A673 (cell line): Measurements from ENCODE around the gene PMVK. TPM values are rescaled to one million over a fixed set of nuclear protein-coding genes. Genes with fewer than 3 reads are reported as not detected.

Experiments used
- BruUV-seq: library from RNA; stranded (reverse); fragments of 400-500 nt; replicated peaks from 2 replicates; lab custom pipeline; 2021; lab: Mats Ljungman, UMichigan
- CTCF ChIA-PET: fragments of 300-600 bp; sonication (Branson Sonifier 250); formaldehyde crosslinking; loops from one replicate; lab custom pipeline; 2022; ENCODE audit warnings: antibody characterized with exemption; lab: Charles Lee
- POLR2A ChIA-PET: fragments of 300-600 bp; sonication (Branson Sonifier 250); formaldehyde crosslinking; loops from one replicate; lab custom pipeline; 2022; ENCODE audit warnings: antibody characterized with exemption; ENCODE audit not compliant: low non-redundant PET; lab: Charles Lee
- DNase-seq: peaks from one replicate; pipeline ENCODE4 v3.0.0-alpha.2; 2015; ENCODE audit warnings: low spot score
- H3K27ac ChIP-seq: fragments of 200-600 bp; sonication (generic); 2 replicates; pipeline ENCODE4 v1.5.1; 2016; ENCODE audit warnings: mixed run types, low read depth, mild to moderate bottlenecking, mixed read lengths, antibody characterized with exemption, low read length; ENCODE audit not compliant: poor library complexity, severe bottlenecking
- H3K27me3 ChIP-seq: fragments of 200-600 bp; sonication (generic); replicated peaks from 2 replicates; pipeline ENCODE4 v1.6.1; 2017; ENCODE audit warnings: mixed run types, low read depth, mild to moderate bottlenecking, mixed read lengths, antibody characterized with exemption, low read length; ENCODE audit not compliant: insufficient read depth, poor library complexity
- H3K36me3 ChIP-seq: fragments of 200-600 bp; sonication (generic); 2 replicates; pipeline ENCODE4 v1.6.1; 2016; ENCODE audit warnings: mixed run types, mild to moderate bottlenecking, mixed read lengths, antibody characterized with exemption, low read length; ENCODE audit not compliant: insufficient read depth, poor library complexity, severe bottlenecking
- H3K4me1 ChIP-seq: fragments of 200-600 bp; sonication (generic); 2 replicates; pipeline ENCODE4 v1.6.1; 2017; ENCODE audit warnings: mixed run types, mild to moderate bottlenecking, mixed read lengths, antibody characterized with exemption, low read length; ENCODE audit not compliant: insufficient read depth, poor library complexity, severe bottlenecking
- H3K4me3 ChIP-seq: fragments of 200-600 bp; sonication (generic); 2 replicates; pipeline ENCODE4 v1.5.1; 2016; ENCODE audit warnings: low read depth, mixed run types, mild to moderate bottlenecking, mixed read lengths, low read length; ENCODE audit not compliant: poor library complexity, severe bottlenecking
- H3K9me3 ChIP-seq: fragments of 200-600 bp; sonication (generic); 2 replicates; pipeline ENCODE4 v1.6.1; 2016; ENCODE audit warnings: mixed run types, low read depth, mild to moderate bottlenecking, mixed read lengths, antibody characterized with exemption, low read length; ENCODE audit not compliant: poor library complexity, severe bottlenecking
- EZH2 ChIP-seq: fragments of 200-600 bp; sonication (generic); IDR thresholded peaks from 2 replicates; pipeline ENCODE4 v1.6.1; 2017; ENCODE audit warnings: borderline replicate concordance, low read depth, mild to moderate bottlenecking, mixed read lengths, antibody characterized with exemption, low read length; ENCODE audit not compliant: poor library complexity, severe bottlenecking
- intact Hi-C: fragments of 100-400 bp; cut with micrococcal nuclease; formaldehyde crosslinking; loops from one replicate; pipeline ENCODE4 v1.10.0; 2022; ENCODE audit not compliant: unreplicated experiment
- total RNA-seq: library from RNA; stranded (reverse); gene quantifications from 2 replicates; pipeline ENCODE4 v1.2.3, GENCODE V29; 2021
- TF ChIP-seq, protein P1 (sequence below): fragments of 300-800, 200-600 bp; sonication (generic); conservative IDR thresholded peaks from 2 replicates; pipeline ENCODE4 v1.5.1; 2017; ENCODE audit warnings: low read depth, mild to moderate bottlenecking, antibody characterized with exemption, low read length, moderate library complexity, mixed read lengths

The PMVK gene
- total RNA-seq, 1 experiment from 2014 or later: 30.8 TPM

DNA sequence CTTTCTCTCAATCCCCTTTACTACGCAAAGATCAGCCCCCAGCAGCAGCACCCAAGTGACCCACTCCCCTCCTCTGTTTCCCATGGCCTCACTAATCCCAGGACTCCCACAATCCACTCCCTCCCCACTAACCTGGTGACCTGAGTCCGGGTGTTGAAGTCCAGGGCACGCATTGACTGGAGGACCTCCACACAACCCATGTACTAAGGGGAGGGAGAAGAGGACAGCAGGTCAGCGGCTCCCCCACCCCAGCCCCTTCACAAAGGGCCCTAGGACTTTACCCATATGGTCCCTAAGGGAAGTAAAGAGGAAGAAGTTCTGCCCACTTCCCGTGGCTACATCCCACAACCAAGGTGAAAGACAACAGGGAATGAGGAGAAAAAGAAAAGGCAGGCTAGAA lies 32.7 kb upstream of the PMVK start:
- peak overlapping the region; percentile 70 for H3K4me3 ChIP-seq
- no peak for DNase-seq
- CTCF ChIA-PET: interaction anchor here (0.5 to 2.2 kb wide), 3 partner anchors 14 to 42 kb away, joined by 3 to 9 read pairs (median 5); partner anchors contain the start of gene PBXIP1
- intact Hi-C loops: no loop called here
- no peaks in the 10 kb centered on the region for H3K27me3 ChIP-seq
- BruUV-seq: no TSS peak
- H3K4me1 ChIP-seq: peaks cover 50% of the 10 kb centered on the region
- TF ChIP-seq EZH2: no peak
- POLR2A ChIA-PET: interaction anchor here (0.7 kb wide), 1 partner anchor 39 kb away, joined by 22 read pairs; no protein-coding TSS in a partner anchor
- H3K9me3 ChIP-seq: no peaks in the 10 kb centered on the region
- H3K36me3 ChIP-seq: peaks cover 43% of the 10 kb centered on the region
- H3K27ac ChIP-seq: peak overlapping the region; percentile 96

DNA sequence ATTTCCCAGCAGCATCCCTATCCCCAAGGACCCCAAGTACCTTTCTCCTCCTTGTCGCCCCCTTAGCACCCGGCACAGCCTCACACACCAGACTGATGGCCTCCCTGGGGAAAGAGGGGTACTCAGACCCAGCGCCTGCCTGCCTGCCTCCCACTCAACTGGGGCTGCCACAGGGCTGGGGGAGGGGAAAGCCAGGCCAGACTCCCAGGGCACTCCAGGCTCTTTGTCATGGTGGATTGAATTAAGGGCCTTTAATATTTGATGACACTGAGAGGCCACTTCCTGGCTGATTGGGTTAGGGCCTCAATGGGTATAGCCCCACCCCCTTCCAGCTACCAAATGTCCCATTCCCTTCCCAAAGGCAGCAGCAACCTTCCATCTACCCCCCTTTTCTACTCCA lies 32.2 kb upstream of the PMVK start:
- CTCF ChIA-PET: interaction anchor here (0.5 kb wide), 1 partner anchor 42 kb away, joined by 3 read pairs; no protein-coding TSS in a partner anchor

DNA sequence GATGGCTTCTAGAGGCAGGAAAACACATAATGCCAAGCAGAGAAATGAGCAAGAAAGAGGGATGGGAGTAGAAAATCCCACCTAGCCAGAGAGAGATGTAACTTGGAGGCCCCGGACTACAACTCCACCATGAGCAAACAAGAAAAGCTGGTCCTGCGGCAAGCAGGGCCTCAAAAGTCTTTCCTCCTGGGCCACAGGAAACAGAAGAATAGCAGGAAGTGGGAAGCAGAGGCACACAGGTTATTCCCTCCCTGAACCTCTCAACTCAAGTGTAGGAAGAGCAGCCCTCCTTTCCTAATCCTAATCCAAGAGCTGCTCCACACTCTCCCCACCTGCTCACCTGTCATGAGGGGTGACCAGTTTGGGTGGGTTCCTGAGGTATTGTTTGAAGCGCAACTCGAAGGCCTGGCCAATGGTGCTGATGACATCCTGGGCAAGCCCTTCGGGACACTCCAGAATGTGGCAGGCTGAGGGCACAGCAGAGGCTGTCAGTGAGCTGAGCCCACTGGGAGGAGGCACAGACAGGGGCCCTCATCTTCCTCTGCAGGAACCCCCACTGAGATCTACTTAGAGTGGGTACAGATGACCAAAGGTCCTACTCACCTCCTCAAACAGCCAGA lies 30.9 kb upstream of the PMVK start:
- H3K27me3 ChIP-seq: no peaks in the 10 kb centered on the region
- H3K27ac ChIP-seq: peak overlapping the region; percentile 96
- no peak for TF ChIP-seq EZH2
- TF ChIP-seq, protein P1, sequence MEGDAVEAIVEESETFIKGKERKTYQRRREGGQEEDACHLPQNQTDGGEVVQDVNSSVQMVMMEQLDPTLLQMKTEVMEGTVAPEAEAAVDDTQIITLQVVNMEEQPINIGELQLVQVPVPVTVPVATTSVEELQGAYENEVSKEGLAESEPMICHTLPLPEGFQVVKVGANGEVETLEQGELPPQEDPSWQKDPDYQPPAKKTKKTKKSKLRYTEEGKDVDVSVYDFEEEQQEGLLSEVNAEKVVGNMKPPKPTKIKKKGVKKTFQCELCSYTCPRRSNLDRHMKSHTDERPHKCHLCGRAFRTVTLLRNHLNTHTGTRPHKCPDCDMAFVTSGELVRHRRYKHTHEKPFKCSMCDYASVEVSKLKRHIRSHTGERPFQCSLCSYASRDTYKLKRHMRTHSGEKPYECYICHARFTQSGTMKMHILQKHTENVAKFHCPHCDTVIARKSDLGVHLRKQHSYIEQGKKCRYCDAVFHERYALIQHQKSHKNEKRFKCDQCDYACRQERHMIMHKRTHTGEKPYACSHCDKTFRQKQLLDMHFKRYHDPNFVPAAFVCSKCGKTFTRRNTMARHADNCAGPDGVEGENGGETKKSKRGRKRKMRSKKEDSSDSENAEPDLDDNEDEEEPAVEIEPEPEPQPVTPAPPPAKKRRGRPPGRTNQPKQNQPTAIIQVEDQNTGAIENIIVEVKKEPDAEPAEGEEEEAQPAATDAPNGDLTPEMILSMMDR: no peak
- peaks cover 44% of the 10 kb centered on the region for H3K4me1 ChIP-seq
- DNase-seq: no peak
- POLR2A ChIA-PET: no interaction called here
- H3K9me3 ChIP-seq: no peaks in the 10 kb centered on the region
- CTCF ChIA-PET: no interaction called here
- intact Hi-C loops: no loop called here
- BruUV-seq: no TSS peak
- peaks cover 59% of the 10 kb centered on the region for H3K36me3 ChIP-seq
- H3K4me3 ChIP-seq: no peak overlapping the region

More for the DNA sequence above, 32.2 kb upstream of the PMVK start:
- peak overlapping the region; percentile 96 for H3K27ac ChIP-seq
- no peaks in the 10 kb centered on the region for H3K27me3 ChIP-seq
- peak overlapping the region; percentile 70 for H3K4me3 ChIP-seq
- DNase-seq: peak; percentile 63
- intact Hi-C loops: no loop called here
- POLR2A ChIA-PET: no interaction called here
- H3K4me1 ChIP-seq: peaks cover 50% of the 10 kb centered on the region
- no TSS peak for BruUV-seq
- no peaks in the 10 kb centered on the region for H3K9me3 ChIP-seq
- no peak for TF ChIP-seq EZH2
- TF ChIP-seq, protein P1: no peak
- H3K36me3 ChIP-seq: peaks cover 46% of the 10 kb centered on the region

DNA sequence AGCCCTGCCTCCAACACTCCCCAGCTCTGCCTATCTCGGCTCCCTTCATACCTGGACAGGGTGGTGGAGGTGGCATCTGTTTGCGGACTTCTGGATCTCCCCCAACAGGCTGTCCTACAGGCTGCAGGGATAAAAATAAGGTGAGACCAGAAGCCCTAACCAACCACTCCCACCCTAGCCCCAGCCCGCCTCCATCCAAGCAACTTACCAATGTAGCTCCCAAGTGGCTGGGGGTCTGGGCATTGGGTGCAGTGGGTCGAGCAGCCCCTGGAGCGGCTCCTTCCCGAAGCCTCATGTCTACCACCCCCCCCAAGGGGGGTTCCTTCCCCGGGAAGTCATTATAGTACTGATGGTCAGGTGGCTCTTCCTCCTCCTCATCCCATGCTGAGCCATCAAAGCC lies 29.6 kb upstream of the PMVK start:
- Histone ChIP-seq H3K36me3 (peaks cover 60% of the 10 kb centered on the region), H3K4me3 (no peak overlapping the region), H3K4me1 (peaks cover 34% of the 10 kb centered on the region), H3K27me3 (no peaks in the 10 kb centered on the region), H3K27ac (no peak overlapping the region), H3K9me3 (no peaks in the 10 kb centered on the region)
- TF ChIP-seq, protein P1: no peak
- no peak for TF ChIP-seq EZH2
- ChIA-PET CTCF (no interaction called here), POLR2A (no interaction called here)
- intact Hi-C loops: no loop called here
- BruUV-seq: no TSS peak
- DNase-seq: no peak
